SK-N-SH treated with all-trans-retinoic acid at 6 μM for 48 hours (cell line): ENCODE results near the gene ROBO2.

Experiments
- ATAC-seq: fragments of 200-7000 bp; cut with Tn5 transposase; 3 replicates; pipeline ENCODE4 v1.9.1; 2020; ENCODE audit warnings: mild to moderate bottlenecking, moderate library complexity
- ARNTL ChIP-seq: fragments of 450-650 bp; formaldehyde crosslinking; IDR thresholded peaks from 2 replicates; pipeline ENCODE4 v1.5.0; 2020; ENCODE audit warnings: low read depth, mild to moderate bottlenecking, moderate library complexity, borderline replicate concordance
- CSDC2 ChIP-seq: fragments of 250-450 bp; sonication (Bioruptor Pico); IDR thresholded peaks from 2 replicates; pipeline ENCODE4 v1.5.0; 2020; ENCODE audit warnings: mild to moderate bottlenecking, moderate library complexity
- CSRNP3 ChIP-seq: fragments of 250-450 bp; sonication (Bioruptor Pico); IDR thresholded peaks from 2 replicates; pipeline ENCODE4 v1.5.1; 2021; ENCODE audit warnings: mild to moderate bottlenecking, moderate library complexity
- ESRRG ChIP-seq: fragments of 250-450 bp; sonication (Bioruptor Pico); IDR thresholded peaks from 2 replicates; pipeline ENCODE4 v1.6.1; 2021; ENCODE audit warnings: mild to moderate bottlenecking
- GLIS3 ChIP-seq: fragments of 250-450 bp; sonication (Bioruptor Pico); IDR thresholded peaks from 2 replicates; pipeline ENCODE4 v1.5.0; 2020; ENCODE audit warnings: mild to moderate bottlenecking, moderate library complexity
- ISL1 ChIP-seq: fragments of 250-450 bp; sonication (Bioruptor Pico); IDR thresholded peaks from 2 replicates; pipeline ENCODE4 v2.1.2; 2022; ENCODE audit warnings: mild to moderate bottlenecking, moderate library complexity
- OSR1 ChIP-seq: fragments of 250-450 bp; sonication (Bioruptor Pico); IDR thresholded peaks from 2 replicates; pipeline ENCODE4 v1.8.0; 2022; ENCODE audit warnings: moderate library complexity, mild to moderate bottlenecking, inconsistent platforms
- POU6F1 ChIP-seq: fragments of 250-450 bp; sonication (Bioruptor Pico); IDR thresholded peaks from 2 replicates; pipeline ENCODE4 v1.8.0; 2021; ENCODE audit warnings: low read depth, mild to moderate bottlenecking, moderate library complexity, borderline replicate concordance
- PPARA ChIP-seq: fragments of 250-450 bp; sonication (Bioruptor Pico); IDR thresholded peaks from 2 replicates; pipeline ENCODE4 v1.5.0; 2020; ENCODE audit warnings: mild to moderate bottlenecking, borderline replicate concordance
- RARB ChIP-seq: fragments of 250-450 bp; sonication (Bioruptor Pico); IDR thresholded peaks from 2 replicates; pipeline ENCODE4 v1.8.0; 2021; ENCODE audit warnings: mild to moderate bottlenecking, moderate library complexity
- SNAI2 ChIP-seq: fragments of 250-450 bp; sonication (Bioruptor Pico); IDR thresholded peaks from 2 replicates; pipeline ENCODE4 v1.5.0; 2020; ENCODE audit warnings: mild to moderate bottlenecking, moderate library complexity
- TCF4 ChIP-seq: fragments of 250-450 bp; sonication (Bioruptor Pico); IDR thresholded peaks from 2 replicates; pipeline ENCODE4 v1.8.0; 2021; ENCODE audit warnings: mild to moderate bottlenecking, moderate library complexity, borderline replicate concordance
- TOX ChIP-seq: fragments of 250-450 bp; sonication (Bioruptor Pico); IDR thresholded peaks from 2 replicates; pipeline ENCODE4 v1.8.0; 2021; ENCODE audit warnings: mild to moderate bottlenecking, moderate library complexity, borderline replicate concordance
- TSHZ2 ChIP-seq: fragments of 250-450 bp; sonication (Bioruptor Pico); IDR thresholded peaks from 2 replicates; pipeline ENCODE4 v1.5.0; 2020; ENCODE audit warnings: mild to moderate bottlenecking, moderate library complexity
- ZC3H10 ChIP-seq: fragments of 250-450 bp; sonication (Bioruptor Pico); IDR thresholded peaks from 2 replicates; pipeline ENCODE4 v1.5.1; 2021; ENCODE audit warnings: mild to moderate bottlenecking, moderate library complexity
- ZFP30 ChIP-seq: fragments of 450-650 bp; formaldehyde crosslinking; IDR thresholded peaks from 2 replicates; pipeline ENCODE4 v1.5.0; 2022; ENCODE audit warnings: mild to moderate bottlenecking, moderate library complexity
- ZNF565 ChIP-seq: fragments of 450-650 bp; formaldehyde crosslinking; conservative IDR thresholded peaks from 2 replicates; pipeline ENCODE4 v1.5.0; 2020; ENCODE audit warnings: low read depth, mild to moderate bottlenecking, moderate library complexity
- ZNF8 ChIP-seq: fragments of 450-650 bp; formaldehyde crosslinking; IDR thresholded peaks from 2 replicates; pipeline ENCODE4 v1.5.0; 2020; ENCODE audit warnings: mild to moderate bottlenecking, moderate library complexity

The ROBO2 gene

GRCh38 chr3:77690284-77690845 lies 650.5 kb downstream of the ROBO2 start:
- no peak for TF ChIP-seq SNAI2 (CRISPR knock-in tag)
- no peak for TF ChIP-seq ESRRG (CRISPR knock-in tag)
- TF ChIP-seq GLIS3 = no peak
- no peak for TF ChIP-seq OSR1 (CRISPR knock-in tag)
- TF ChIP-seq ARNTL = no peak
- no peak for TF ChIP-seq ISL1 (CRISPR knock-in tag)
- no peak for TF ChIP-seq CSDC2 (CRISPR knock-in tag)
- TF ChIP-seq ZNF8 (CRISPR knock-in tag) = no peak
- no peak for TF ChIP-seq PPARA (CRISPR knock-in tag)
- no peak for TF ChIP-seq CSRNP3 (CRISPR knock-in tag)
- no peak for ATAC-seq

- TF ChIP-seq TSHZ2 (CRISPR knock-in tag) (no peak), TCF4 (no peak), RARB (CRISPR knock-in tag) (no peak), ESRRG (CRISPR knock-in tag) (no peak), TOX (no peak), ZC3H10 (CRISPR knock-in tag) (no peak), SNAI2 (CRISPR knock-in tag) (no peak), ZNF565 (CRISPR knock-in tag) (no peak), CSRNP3 (CRISPR knock-in tag) (no peak), ZFP30 (CRISPR knock-in tag) (no peak)
- no peak for ATAC-seq
Measured at GRCh38 chr3:77693147-77693546, 653.2 kb downstream of the ROBO2 start.

GRCh38 chr3:77699125-77699691 lies 659.3 kb downstream of the ROBO2 start:
- TF ChIP-seq RARB (CRISPR knock-in tag) = no peak
- TF ChIP-seq POU6F1 (CRISPR knock-in tag) = no peak
- no peak for TF ChIP-seq TOX
- TF ChIP-seq CSRNP3 (CRISPR knock-in tag) = no peak
- ATAC-seq = no peak
